T-helper 2 cell (primary cell): ENCODE measurements around the gene AMIGO2.
"Not testable (repeated sequence)": the region's sequence is repeated elsewhere in the genome, so short reads cannot be mapped to it uniquely, and the experiment has no call there.

Experiments
- DNase-seq, 5 experiments: peaks; one replicate each; pipeline versions ENCODE4 v3.0.0 to v3.0.0-alpha.2; 2012 to 2022
- total RNA-seq, 2 donors: gene quantifications; one replicate each; lab custom pipeline; 2026; lab: John Stamatoyannopoulos, UW

The AMIGO2 gene, protein sequence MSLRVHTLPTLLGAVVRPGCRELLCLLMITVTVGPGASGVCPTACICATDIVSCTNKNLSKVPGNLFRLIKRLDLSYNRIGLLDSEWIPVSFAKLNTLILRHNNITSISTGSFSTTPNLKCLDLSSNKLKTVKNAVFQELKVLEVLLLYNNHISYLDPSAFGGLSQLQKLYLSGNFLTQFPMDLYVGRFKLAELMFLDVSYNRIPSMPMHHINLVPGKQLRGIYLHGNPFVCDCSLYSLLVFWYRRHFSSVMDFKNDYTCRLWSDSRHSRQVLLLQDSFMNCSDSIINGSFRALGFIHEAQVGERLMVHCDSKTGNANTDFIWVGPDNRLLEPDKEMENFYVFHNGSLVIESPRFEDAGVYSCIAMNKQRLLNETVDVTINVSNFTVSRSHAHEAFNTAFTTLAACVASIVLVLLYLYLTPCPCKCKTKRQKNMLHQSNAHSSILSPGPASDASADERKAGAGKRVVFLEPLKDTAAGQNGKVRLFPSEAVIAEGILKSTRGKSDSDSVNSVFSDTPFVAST
- 13.9 to 16.8 reads per million in 2 donors for total RNA-seq

DNA sequence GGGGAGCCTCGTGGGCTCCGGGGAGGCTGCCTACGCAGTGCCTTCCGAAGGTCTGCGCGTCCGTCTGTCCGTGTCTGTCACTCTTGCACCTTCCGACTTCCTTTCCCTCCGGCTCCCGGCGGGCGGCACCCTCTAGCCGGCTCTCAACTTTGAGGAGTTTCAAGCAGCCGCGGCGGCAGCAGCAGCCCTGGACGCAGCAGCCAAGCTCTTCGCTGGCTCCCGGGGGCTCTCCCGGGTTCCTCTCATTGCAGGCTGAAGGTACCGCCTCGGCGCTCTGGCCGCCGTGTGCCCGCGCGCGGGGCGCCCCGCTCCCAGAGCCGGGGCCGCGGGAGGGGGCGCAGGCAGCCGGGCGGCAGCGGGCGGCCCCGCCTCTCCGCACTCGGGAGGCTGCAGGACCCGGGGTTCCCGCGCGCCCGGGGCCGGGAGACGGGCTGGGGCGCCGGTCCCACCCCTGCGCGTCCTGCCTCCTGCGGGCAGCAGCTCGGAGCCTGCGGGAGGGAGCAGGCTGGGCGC, at the start of gene AMIGO2, which contains the start of gene PCED1B:
TSS of gene AMIGO2 (minus strand) at position 492 of the 513 bp plus-strand sequence. CDS start 957 bp downstream, outside the sequence.
TSS of gene PCED1B (plus strand) at position 154 of the 513 bp plus-strand sequence. CDS start 155,443 bp downstream, outside the sequence.
- DNase-seq: peak; percentile 19 to 76 (median 50)

DNA sequence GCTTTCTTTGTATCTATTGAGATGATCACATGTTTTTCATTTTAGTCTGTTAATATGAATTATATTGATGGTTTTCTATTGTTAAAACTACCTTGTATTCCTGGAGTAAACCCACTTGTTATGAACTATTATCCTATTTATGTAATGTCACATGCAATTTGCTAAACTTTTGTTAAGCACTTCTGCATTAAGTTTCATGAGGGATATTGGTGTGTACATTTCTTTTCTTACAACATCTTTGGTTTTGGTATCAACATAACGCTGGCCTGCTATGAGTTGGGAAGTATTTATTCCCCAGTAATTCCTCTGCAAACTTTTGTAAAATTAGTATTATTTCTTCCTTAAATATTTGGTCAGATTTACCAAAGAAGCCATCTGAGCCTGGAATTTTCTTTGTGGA, 46.5 kb upstream of the AMIGO2 start:
- DNase-seq: no peak

DNA sequence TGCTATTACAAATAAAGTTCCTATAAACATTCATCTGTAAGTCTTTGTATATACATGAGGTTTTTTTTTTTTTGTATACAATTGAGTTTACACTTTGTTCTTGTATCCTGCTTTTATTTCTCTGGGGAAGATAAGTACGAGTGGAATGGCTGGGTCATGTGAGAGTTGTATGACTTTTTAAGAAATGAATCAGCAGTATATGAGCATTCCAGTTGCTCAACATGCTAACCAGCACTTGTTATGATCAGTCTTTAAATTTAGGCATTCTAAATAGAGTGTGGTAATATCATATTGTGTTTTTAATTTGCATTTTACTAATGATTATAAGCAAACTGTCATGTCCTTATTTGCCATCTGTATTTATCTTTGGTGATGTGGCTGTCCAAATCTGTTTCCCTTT, 44.7 kb upstream of the AMIGO2 start:
- DNase-seq: no peak

DNA sequence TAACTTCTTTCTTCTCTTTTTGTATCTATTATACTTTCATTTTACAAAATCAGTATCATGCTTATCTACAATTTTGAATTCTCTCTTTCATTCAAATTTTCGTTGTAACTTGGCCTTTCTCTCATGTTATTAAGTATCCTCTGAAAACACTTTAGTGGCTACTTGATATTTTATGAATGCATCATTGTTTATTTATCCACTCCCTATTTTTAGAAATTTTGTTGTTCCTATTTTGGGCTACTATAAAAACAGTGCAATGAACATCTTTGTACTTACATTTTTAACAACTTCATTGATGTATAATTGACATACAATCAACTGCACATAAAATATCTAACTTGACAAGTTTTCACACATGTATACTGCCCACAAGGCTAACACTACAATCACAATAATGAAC, 44.0 kb upstream of the AMIGO2 start:
- DNase-seq: no peak

DNA sequence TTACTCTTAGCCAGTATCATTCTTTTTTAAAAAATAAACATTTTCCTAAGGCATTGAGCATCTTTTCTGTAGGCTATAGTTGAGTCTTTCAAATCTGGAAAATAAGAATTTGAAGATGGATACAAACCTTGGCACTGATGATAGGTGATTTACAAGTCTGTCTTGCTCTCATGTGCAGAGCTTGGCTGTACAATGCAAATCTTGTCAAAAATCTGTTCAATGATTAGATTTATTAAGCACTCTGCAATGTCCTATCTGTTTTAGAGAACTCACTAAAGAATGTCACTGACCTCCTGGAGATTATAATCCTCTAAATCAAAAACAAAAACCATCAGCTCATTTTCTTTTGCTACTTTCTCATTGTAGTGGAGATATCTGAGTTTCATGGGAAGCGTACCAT, 42.8 kb upstream of the AMIGO2 start:
- no peak for DNase-seq

DNA sequence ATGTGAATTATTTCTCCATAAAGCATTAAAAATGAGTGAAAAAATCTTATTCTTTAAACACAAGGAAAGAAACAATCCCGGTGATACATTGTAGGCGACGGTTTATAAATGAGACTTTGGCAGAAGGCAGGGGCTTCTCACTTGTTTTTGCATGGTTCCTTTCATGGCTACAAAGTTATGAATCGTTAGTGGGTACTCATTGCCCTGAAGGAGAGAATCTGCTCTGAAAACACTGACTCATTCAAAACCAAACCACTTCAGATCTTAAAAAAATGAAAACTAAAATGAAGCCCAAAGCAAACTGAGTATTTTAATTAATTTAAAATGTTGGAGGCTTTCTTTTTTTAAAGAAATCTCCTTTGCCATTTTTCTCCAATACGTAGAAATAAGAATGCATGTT, 41.4 kb upstream of the AMIGO2 start:
- no peak for DNase-seq

DNA sequence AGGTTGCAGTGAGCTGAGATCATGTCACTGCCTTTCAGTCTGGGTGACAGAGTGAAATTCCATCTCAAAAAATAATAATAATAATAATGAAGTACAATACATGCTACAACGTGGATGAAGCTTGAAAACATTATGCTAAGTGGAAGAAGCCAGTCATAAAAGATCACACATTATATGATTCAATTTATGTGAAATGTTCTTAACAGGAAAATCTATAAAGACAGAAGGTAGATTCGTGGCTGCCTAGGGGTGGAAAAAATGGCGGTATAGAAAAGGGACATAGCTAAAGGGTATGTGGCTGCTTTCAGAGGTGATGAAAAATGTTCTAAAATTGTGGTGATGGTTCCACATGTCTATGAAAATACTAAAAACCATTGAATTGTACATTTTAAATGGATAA, 41.0 kb upstream of the AMIGO2 start:
- DNase-seq: no peak

DNA sequence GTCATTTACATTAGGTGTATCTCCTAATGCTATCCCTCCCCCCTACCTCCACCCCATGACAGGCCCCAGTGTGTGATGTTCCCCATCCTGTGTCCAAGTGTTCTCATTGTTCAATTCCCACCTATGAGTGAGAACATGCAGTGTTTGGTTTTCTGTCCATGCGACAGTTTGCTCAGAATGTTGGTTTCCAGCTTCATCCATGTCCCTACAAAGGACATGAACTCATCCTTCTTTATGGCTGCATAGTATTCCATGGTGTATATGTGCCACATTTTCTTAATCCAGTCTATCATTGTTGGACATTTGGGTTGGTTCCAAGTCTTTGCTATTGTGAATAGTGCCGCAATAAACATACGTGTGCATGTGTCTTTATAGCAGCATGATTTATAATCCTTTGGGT, 37.5 kb upstream of the AMIGO2 start:
- DNase-seq: not testable (repeated sequence)

DNA sequence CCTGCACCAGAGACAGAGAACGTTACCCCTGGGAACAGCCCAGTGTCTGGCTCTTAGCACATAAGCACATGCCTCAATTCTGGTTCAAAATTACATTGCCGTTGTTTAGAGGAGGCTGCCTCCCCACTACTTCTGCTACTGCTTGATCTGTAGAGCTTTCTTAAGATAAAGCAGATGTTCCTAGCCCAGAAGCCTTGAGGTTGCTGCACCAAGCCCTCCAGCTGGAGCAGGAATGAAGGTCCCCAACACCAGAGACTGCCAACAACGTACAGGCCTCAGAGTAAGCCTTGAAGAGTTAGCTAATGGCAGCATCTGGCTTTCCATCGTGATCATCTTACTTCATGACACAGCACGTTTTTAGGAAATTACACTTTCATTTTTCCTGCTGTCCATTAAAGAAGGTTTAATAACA, 34.7 kb upstream of the AMIGO2 start:
- no peak for DNase-seq

DNA sequence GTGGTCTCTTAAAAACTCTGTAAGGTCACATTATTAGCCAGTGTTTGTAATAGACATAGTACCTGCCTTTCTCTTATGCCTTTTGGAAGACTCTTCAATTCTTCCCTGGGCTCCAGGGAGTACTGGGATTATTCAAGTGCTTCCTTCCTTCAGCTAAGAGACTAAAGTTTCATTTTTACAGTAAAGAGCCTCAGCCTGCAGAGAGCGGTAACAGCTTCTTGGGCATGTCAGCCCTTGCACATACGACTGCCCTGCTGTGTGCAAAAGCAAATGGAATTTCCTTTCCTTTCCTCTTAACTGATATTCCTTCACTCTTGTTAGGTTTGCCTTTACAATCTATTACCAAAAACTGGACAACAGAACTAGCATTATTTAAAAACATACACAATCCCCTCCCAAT, 32.9 kb upstream of the AMIGO2 start:
- no peak for DNase-seq

DNA sequence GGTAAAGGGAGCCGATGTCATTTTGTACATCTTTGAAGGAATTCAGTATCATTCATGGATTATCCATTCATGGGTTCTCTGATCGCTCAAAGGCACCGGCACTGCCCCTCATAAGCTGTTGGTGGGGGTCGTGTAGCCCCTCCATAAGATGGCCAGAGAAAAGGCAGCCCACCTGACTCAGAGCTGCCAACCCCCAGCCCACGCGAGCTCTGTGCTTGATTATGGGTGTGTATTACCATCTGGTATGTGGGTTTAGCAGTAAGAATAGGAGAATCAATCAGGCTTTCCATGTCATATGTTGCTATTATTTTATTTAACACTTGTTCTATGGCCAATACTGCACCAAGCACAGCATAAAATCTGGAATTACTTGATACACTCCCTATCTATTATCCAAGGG, 32.1 kb upstream of the AMIGO2 start:
- DNase-seq: no peak

DNA sequence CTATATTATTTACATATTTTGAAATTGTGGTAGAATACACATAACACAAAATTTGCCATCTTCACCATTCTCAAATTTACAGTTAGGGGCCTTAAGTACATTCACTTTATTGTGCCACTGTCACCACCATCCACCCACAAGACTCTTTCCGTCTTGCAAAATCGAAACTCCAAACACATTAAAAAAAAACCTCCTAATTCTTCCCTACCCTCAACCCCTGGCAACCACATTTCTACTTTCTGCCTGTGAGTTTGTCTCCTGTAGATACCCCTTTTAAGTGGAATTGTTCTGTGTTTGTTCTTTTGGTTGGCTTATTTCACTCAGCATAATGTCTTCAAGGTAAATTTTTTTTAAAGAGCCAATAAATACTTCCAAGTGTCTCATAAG, 31.6 kb upstream of the AMIGO2 start:
- peak in 1 of 5 experiments; percentile 88 for DNase-seq

DNA sequence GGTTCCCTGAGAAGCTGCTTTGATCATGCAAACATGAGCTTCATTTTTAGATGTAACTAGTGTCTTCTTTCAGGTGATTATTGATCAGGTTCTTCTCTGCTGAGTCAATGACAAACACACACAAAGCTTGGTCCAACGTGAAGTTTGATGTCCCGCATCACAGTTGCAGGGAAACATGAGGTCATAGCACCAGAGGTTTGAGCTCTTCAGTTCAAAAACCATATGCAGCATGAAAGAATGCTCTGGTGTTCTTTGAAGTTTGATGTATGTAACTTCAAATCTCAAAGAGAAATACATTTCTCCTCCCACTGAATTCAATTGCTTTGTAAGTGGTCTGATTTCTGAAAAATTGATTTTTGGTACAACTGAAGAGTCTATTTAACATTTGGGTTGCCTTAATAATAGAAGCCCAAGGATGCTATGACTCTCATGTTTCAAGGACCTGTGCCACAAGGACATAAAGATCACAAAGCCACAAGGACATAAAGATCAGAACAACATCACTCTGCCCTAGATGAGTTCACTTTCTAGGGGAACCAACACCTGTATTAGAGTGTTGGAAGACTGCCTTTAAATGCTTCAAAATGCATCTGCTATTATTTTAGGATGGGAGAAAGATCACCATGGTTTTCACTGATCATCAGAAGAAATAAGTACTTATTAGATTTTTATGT, 31.1 kb upstream of the AMIGO2 start:
- peak in 1 of 5 experiments; percentile 47 for DNase-seq

DNA sequence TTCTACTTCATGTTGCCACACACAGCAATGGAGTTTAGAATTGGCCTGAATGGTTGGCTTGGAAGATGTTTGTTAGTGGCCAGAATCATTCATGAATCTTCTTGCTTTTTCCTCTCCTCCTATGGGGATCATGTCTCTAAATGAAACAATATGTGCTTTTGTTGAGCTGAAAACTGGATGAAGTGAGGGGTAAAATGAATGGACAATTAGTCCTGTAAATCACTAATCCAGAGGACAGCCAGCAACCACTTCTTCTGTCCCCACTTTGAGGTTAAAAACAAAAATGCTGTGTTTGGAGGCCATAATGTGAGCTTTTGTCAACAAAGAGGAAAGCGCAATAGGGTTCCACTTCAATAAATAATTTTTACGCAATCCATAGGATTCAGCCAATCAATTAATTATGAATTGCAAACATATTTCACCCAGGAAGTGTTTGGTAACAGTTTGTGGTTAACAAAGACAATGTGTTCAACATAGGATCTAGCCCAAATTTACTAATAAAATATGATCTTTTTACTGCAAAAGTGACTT, 30.3 kb upstream of the AMIGO2 start:
- DNase-seq: no peak

DNA sequence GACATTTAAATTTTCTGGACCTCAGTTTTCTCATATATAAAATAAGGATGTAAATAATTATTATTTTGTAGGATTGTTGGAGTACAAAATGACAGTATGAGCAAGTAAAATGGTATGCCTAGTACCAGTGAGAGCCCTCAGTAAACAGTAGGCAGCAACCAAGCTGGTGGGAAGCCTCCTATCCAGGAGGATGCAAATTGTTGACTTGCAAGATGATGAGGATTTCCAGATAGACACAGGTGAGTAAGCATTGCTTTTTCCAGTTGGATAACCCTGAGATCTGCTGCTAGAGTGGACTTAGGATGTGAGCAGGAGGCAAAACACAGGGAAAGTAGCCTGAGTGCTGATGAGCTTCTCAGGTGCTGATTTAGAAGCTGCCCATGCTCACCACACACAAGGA, 28.2 kb upstream of the AMIGO2 start:
- DNase-seq: no peak

DNA sequence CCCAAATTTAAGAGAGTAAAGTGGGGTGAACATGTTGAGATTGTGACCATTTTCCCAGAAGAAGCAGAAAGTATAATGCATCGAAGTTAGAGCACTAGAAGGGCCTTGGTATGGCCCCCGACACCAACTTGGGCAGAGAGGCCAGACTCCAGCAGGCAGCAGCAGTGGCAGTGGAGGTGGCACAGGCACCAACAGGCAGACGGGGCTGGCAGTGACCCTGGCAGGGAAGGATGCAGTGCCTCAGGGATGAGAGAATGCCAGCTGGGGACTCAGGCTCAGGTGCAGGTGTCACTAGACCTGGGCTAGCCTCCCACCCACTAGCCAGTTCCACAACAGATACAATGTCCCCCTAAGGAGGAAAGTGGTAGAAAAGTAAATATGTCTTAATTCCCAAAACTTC, 27.7 kb upstream of the AMIGO2 start:
- DNase-seq: no peak

DNA sequence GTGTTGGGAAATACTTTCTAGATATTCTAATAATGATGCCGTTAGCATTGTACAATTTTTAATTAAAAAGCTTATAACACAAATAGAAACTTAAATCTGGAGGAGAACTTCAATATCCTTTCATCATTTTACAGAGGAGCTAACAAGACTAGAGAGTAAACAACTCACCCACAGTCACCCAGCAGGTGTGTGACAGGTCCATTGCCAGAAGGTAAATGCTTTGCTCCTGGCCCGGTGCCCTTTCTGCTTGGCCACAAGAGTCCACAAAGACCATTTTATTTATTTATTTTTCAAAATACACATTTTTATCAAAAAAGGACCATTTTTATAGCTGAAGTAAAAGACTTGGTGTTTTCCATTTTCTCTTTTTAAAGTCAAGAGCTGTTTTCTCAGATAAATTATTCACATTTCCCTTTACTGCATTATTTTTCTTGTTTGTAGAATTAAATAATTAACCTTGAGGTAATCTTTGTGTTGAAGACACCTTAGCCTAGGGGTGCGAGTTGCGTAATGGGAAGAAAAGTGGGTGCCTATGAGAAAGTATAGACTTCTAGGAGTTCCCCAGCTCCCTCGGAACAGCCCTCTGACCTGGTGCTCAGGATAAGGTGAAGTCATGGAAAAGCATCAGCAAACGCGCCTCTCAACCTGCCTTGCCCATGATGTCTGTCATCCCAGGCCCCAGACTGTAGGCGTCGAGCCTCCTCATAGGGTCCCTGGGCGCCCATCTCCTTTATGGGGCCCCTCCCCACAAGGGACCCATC, 26.3 kb upstream of the AMIGO2 start:
- DNase-seq: no peak

DNA sequence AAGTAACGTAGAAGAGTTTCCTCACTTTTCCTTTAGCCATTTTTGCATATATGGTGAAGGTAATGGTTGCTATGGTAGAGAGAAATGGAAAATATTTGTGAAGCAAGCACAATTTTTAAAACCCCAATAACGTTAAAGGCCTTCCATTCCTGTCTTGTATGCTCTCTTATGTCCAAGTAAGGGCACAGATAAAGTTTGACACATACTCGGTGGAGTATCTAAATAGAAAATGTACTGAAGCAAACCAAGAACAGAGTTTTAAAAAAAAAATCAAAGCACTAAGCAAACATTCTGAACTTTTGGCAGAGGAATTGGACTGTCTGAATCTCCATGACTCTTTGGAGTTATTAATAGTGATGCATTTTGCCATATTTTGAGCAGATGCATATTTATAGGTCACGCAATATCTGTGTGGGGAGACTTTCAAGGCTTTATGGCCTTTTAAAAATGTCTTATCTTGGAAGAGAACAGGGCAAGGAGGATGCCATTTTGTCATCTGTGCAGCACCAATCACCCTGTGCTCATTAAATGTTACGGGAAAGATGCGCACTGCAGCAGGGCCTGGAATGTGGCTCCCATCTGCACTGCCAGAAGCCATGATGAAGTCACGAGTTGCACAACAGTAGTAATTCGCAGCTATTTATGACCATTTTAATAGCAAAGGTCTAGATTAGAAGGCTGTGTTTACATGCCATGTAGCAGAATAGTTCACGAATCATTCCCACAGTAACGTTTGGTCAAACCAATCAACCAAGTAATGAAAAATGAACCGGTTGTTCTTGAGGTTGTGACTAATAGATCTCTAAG, 23.3 kb upstream of the AMIGO2 start:
- no peak for DNase-seq

DNA sequence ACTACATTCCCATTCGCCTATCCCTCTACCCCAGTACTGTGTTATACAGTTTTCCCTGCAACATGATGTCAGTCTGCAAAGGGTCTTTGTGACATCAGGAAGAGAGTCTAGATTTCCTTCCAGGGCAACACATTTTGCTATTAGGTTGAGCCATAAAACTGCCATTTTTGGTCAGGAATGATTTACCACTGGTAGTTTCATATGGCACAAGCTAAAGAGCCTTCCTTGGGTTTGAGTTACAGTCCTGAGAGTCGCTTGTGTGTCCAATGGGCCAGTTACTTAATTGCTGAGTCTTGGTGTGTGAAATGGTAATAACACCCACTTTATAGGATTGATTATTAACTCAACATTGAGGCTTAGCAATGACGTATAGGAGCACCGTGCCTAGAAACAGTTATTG, 22.6 kb upstream of the AMIGO2 start:
- DNase-seq: no peak

DNA sequence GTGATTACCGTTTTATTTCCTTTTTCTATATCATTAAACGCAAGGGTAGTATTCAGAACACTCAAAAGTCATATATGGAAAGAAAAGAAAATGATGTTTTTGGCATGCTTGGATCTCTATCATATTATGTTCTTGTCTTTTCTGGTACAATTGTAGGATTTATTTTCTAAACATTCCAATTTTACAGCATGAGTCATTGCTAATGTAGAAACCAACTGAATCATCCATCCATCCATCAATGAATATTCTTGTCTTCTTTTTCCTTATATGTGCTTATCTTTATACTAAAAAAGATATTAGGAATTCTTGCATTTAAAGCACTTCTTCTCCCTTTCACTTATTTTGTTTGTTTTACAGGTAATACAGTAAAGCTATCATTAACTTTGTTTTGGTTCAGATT, 20.4 kb upstream of the AMIGO2 start:
- DNase-seq: no peak

DNA sequence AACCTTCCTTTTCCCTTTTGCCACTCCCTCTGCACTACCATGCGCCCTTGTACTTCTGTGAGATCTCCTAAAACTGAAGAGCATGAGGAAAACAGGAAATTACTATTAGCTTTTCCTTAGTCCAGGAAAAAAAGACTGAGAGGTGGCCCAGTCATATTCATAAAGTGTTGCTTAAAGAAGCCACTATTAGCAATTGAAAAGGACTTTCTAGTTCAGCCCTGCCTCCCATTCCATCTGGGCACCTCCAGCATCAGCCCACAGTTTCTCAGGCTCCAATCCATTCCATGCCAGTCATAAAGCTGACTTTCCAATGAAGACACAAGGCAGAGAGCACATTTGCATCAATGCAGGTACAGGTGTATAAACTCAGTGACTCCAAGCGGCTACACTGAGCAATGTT, 19.9 kb upstream of the AMIGO2 start:
- no peak for DNase-seq

DNA sequence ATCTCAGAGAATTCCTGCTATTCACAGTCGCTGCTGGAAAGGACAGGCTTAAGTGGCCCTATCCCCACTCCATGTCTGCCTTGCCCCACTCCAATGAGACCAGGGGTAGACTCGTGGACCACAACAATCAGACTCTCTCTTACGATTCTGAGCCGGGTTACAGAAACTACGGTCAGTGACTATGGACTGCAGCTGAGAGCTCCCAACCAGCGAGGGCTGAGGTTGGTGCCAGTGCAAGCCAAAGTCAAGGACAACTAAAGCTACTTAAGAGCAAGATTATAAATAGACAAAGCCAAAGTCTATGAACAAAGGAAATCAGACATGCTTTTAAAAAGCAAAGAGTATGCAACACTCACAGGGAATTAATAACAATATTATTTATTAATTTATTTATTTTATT, 18.3 kb upstream of the AMIGO2 start:
- no peak for DNase-seq
